ENCODE measurements around the gene SNX24. TPM values are rescaled to one million over a fixed set of nuclear protein-coding genes. Genes with fewer than 3 reads are reported as not detected.

The SNX24 gene
- total RNA-seq, 1 experiment from 2014 or later: 23.5 TPM

DNA sequence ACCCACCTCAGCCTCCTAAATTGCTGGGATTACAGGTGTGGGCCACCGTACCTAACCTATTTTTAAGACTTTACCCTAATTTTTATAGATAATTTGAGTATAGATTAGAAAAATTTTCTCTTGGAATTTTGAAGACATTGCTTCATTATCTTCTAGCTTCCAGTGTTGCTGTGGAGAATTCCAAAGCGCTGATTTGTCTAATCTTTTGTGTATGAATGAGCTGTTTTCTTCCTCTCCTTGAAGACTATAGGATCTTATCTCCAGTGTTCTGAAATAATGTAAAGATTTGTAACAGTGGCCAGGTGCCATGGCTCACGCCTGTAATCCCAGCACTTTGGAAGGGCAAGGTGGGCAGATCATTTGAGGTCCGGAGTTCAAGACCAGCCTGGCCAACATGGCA lies 5.7 kb upstream of the SNX24 start:
- H3K9me3 Mint-ChIP-seq (ENCODE audit: low read depth, unreplicated experiment): no peaks in the 10 kb centered on the region
- no peak for DNase-seq
- BruUV-seq (replicated peaks): no TSS peak
- H3K4me3 Mint-ChIP-seq (ENCODE audit: low read depth, unreplicated experiment): no peak overlapping the region
- H3K27ac Mint-ChIP-seq (ENCODE audit: unreplicated experiment): no peak overlapping the region
- TF ChIP-seq, protein P1, sequence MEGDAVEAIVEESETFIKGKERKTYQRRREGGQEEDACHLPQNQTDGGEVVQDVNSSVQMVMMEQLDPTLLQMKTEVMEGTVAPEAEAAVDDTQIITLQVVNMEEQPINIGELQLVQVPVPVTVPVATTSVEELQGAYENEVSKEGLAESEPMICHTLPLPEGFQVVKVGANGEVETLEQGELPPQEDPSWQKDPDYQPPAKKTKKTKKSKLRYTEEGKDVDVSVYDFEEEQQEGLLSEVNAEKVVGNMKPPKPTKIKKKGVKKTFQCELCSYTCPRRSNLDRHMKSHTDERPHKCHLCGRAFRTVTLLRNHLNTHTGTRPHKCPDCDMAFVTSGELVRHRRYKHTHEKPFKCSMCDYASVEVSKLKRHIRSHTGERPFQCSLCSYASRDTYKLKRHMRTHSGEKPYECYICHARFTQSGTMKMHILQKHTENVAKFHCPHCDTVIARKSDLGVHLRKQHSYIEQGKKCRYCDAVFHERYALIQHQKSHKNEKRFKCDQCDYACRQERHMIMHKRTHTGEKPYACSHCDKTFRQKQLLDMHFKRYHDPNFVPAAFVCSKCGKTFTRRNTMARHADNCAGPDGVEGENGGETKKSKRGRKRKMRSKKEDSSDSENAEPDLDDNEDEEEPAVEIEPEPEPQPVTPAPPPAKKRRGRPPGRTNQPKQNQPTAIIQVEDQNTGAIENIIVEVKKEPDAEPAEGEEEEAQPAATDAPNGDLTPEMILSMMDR (IDR thresholded peaks at IDR 0.05; ENCODE audit: unreplicated experiment): no peak
- H3K36me3 Mint-ChIP-seq (ENCODE audit: insufficient read depth, unreplicated experiment): peaks cover 4% of the 10 kb centered on the region
- CTCF ChIA-PET: no interaction called here
- H3K27me3 Mint-ChIP-seq (ENCODE audit: unreplicated experiment): no peaks in the 10 kb centered on the region
- intact Hi-C loops (cut with micrococcal nuclease; ENCODE audit: unreplicated experiment): no loop called here
- H3K4me1 Mint-ChIP-seq (ENCODE audit: low read depth, unreplicated experiment): peaks cover 10% of the 10 kb centered on the region

DNA sequence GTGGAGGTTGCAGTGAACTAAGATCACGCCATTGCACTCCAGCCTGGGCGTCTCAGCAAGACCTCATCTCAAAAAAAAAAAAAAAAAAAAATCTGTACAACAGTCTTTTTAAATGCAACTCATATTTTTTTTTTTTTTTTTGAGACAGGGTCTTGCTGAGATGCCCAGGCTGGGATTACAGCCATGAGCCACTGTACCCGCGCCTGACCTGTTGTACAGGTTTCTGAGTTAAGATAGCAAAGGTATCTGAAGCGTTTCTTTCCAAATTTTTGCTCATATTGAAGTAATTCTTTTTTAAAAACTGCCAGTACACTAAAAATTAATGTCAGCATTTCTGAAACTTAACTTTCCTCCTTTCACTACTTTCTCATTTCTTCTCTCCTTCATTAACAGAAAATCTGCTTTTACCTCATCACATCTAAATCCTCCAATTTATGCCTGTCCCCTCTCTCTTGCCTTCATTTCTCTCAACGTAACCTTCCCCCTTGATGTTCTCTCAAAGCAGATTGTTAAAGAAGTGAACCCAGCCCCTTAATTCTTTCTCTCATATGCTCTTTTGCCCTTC lies 3.3 kb upstream of the SNX24 start:
- TF ChIP-seq, protein P1 (IDR thresholded peaks at IDR 0.05; ENCODE audit: unreplicated experiment): no peak
- no peak for DNase-seq
- H3K4me1 Mint-ChIP-seq (ENCODE audit: low read depth, unreplicated experiment): peaks cover 20% of the 10 kb centered on the region
- peaks cover 22% of the 10 kb centered on the region for H3K36me3 Mint-ChIP-seq (ENCODE audit: insufficient read depth, unreplicated experiment)
- H3K4me3 Mint-ChIP-seq (ENCODE audit: low read depth, unreplicated experiment): no peak overlapping the region
- CTCF ChIA-PET: no interaction called here
- intact Hi-C loops (cut with micrococcal nuclease; ENCODE audit: unreplicated experiment): no loop called here
- H3K27ac Mint-ChIP-seq (ENCODE audit: unreplicated experiment): no peak overlapping the region
- no peaks in the 10 kb centered on the region for H3K9me3 Mint-ChIP-seq (ENCODE audit: low read depth, unreplicated experiment)
- no peaks in the 10 kb centered on the region for H3K27me3 Mint-ChIP-seq (ENCODE audit: unreplicated experiment)
- BruUV-seq (replicated peaks): no TSS peak

DNA sequence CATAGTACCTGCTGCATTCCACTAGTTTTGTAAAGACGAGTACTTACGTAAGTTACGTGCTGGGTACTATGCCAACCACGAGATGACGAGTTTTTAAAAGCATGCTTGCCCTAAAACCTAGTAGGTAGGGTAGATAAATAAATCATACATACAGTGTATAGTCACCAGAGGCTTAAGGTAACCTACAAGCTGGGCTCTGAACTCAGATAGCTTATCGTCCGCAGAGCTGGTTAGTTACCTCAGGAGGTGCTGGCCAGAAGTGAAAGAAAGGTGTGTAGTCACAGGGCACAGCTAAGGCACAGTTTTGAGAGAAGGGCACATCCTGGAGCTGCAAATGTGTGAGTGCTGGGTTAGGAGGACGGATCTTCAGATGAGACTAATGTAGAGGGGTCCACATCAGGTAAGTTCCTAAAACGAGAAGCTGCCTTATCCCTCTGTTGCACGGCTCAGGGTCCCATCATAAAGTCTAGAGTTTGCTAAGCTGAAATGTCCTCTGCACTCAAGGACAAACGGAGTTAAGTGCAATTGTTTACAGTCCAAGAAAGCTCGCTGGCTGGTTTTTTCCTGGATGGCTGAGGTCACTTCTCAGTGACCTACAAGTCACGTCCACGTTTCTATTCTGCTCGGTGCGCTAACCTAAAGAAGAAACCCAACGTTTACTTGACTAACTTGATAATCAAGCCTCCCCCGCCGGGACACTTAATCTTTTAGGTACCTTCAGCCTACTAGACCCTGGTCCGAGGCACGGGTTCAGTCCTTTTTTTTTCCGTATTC lies 1.1 kb upstream of the SNX24 start:
- Mint-ChIP-seq H3K4me1 (ENCODE audit: low read depth, unreplicated experiment) (peaks cover 30% of the 10 kb centered on the region), H3K9me3 (ENCODE audit: low read depth, unreplicated experiment) (no peaks in the 10 kb centered on the region), H3K36me3 (ENCODE audit: insufficient read depth, unreplicated experiment) (peaks cover 22% of the 10 kb centered on the region), H3K4me3 (ENCODE audit: low read depth, unreplicated experiment) (peak overlapping the region; percentile 84), H3K27ac (ENCODE audit: unreplicated experiment) (peak overlapping the region; percentile 87), H3K27me3 (ENCODE audit: unreplicated experiment) (no peaks in the 10 kb centered on the region)
- intact Hi-C loops (cut with micrococcal nuclease; ENCODE audit: unreplicated experiment): no loop called here
- BruUV-seq (replicated peaks): no TSS peak
- DNase-seq: no peak
- CTCF ChIA-PET: interaction anchor here (1.0 to 1.1 kb wide), 3 partner anchors 85 to 328 kb away, joined by 3 read pairs; no protein-coding TSS in a partner anchor
- TF ChIP-seq, protein P1 (IDR thresholded peaks at IDR 0.05; ENCODE audit: unreplicated experiment): no peak

DNA sequence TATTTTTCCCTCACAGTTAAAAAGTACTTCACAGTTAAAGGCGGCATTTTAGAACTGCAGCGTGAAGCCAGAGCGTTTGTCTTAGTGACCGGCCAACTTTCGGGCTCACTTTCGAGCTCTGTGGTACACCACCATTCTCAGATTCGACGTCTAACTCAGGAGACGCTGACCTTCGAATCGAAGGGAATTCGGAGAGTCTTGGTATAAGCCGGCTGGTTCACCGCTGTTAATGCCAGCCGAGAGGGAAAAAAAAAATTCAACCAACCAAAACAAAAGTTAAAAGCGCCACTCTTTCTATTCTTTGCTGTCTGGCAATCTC lies 544 bp upstream of the SNX24 start:
- CTCF ChIA-PET: interaction anchor here (1.0 to 1.1 kb wide), 3 partner anchors 86 to 329 kb away, joined by 3 read pairs; no protein-coding TSS in a partner anchor
- no peak for DNase-seq
- Mint-ChIP-seq H3K27me3 (ENCODE audit: unreplicated experiment) (no peaks in the 10 kb centered on the region), H3K4me3 (ENCODE audit: low read depth, unreplicated experiment) (peak overlapping the region; percentile 84), H3K27ac (ENCODE audit: unreplicated experiment) (peak overlapping the region; percentile 87), H3K9me3 (ENCODE audit: low read depth, unreplicated experiment) (no peaks in the 10 kb centered on the region), H3K36me3 (ENCODE audit: insufficient read depth, unreplicated experiment) (peaks cover 27% of the 10 kb centered on the region), H3K4me1 (ENCODE audit: low read depth, unreplicated experiment) (peaks cover 35% of the 10 kb centered on the region)
- TSS peak; percentile 59 for BruUV-seq (replicated peaks)
- TF ChIP-seq, protein P1 (IDR thresholded peaks at IDR 0.05; ENCODE audit: unreplicated experiment): no peak
- intact Hi-C loops (cut with micrococcal nuclease; ENCODE audit: unreplicated experiment): loop anchor here (5.0 kb wide), 2 partner anchors 143 to 192 kb away; partner anchors contain the start of gene PPIC
